Astrocyte of the cerebellum (primary cell): Measurements from ENCODE around the gene NKX1-2.

Experiments used
- DNase-seq: peaks from one replicate; pipeline ENCODE4 v3.0.0-alpha.2; 2011; ENCODE audit warnings: low read depth
- H3K4me3 ChIP-seq: 2 replicates; pipeline ENCODE4 v1.5.1; 2011; ENCODE audit warnings: mild to moderate bottlenecking, low read depth, low read length, moderate library complexity
- in situ Hi-C: cut with HindIII; loops from 2 replicates; pipeline ENCODE4 v1.10.0; 2017; ENCODE audit warnings: low sequenced_read_pairs
- TF ChIP-seq, protein P1 (sequence below): IDR thresholded peaks from 2 replicates; pipeline ENCODE4 v1.5.1; 2012; ENCODE audit warnings: low read length, low read depth, moderate library complexity, mild to moderate bottlenecking; ENCODE audit errors: missing control alignments

The NKX1-2 gene

DNA sequence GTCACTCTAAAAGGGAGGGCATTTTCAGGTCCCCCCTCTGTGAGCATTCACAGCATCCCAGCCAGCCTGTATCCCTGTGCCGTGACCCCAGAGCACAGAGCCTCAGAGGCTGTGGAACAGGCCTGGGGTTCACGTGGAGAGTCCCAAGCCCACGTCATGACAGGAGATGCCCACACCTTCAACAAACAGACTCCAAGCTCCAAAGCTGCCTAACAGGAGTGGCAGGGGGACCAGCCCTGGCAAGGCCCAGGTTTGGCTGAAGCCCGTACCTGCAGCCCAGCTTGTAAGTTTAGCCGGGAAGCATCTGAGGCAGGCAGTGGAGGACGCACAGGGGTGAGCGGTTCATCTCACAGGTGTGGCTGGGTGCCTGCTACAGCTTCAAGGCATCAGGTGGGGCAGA, 45.3 kb upstream of the NKX1-2 start:
- TF ChIP-seq, protein P1, sequence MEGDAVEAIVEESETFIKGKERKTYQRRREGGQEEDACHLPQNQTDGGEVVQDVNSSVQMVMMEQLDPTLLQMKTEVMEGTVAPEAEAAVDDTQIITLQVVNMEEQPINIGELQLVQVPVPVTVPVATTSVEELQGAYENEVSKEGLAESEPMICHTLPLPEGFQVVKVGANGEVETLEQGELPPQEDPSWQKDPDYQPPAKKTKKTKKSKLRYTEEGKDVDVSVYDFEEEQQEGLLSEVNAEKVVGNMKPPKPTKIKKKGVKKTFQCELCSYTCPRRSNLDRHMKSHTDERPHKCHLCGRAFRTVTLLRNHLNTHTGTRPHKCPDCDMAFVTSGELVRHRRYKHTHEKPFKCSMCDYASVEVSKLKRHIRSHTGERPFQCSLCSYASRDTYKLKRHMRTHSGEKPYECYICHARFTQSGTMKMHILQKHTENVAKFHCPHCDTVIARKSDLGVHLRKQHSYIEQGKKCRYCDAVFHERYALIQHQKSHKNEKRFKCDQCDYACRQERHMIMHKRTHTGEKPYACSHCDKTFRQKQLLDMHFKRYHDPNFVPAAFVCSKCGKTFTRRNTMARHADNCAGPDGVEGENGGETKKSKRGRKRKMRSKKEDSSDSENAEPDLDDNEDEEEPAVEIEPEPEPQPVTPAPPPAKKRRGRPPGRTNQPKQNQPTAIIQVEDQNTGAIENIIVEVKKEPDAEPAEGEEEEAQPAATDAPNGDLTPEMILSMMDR, result no peak
- no peak overlapping the region for H3K4me3 ChIP-seq
- no peak for DNase-seq
- in situ Hi-C loops, result no loop called here

DNA sequence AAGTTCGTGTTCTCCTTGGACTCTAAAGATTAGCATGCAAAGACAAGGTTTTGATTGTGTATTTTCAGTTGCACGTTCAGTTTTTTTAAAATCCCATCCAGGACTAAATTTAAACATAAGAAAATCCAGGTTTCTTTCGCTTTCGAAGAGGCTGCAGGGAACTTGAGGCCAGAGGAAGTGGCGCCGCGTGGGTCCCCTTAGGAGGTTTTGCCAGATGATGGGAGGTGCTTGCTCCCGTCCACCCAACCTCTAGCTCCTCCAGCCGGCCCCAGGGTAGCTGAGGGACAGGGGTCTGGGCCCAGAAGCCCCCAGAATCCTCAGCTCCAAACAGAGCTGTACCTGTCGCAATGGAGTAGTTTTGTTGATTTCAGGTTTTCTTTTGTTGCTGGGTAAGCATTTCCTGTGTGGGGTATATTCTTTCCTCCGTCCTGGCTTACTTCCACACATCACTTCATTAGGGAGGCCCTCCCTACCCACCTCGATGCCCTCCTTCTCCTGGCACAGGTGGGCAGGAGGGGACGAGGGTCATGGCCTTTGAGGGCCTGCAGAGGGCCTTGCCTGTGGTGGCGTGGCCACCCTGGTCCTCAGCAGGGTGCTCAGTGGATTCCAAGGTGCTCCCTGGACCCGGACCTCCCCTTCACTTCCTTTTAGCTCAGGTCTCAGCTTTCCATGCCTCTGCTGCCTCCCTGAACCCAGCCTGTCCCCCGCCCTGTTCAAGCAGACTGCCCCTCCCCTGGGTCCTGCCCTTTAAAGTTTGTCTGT, 44.4 kb upstream of the NKX1-2 start:
- H3K4me3 ChIP-seq, result no peak overlapping the region
- in situ Hi-C loops, result no loop called here
- TF ChIP-seq, protein P1, result no peak
- no peak for DNase-seq

DNA sequence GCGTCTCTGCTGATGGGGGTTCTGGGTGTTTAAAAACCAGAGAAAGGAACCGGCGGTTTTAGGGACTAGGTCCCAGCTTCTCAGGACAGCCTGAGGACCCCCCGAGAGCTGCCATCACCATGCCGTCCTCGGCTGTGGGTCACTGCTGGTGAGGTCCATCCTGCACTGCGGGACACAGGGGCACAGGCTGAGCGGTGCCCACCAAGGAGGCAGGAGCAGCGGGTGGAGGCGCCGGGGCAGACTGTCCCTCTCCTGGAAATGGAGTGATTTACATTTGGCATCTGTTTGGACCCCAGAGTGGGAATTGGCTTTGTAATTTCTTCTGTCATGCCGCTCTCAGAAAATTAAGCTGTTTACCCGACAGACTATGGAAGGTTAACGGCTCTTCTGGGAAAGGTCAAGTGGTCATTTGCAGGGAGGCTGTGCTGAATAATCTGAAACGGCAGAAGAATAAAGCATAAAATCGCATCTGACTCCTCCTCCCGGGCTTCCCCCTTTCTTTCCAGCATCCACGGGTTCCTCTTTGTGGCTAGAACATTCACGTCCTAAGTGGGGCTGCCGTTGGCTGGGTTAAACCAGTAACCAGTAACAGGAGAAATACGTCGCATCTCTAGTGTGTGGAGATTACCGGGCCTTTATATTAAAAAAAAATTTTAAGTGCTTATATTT, 43.5 kb upstream of the NKX1-2 start:
- in situ Hi-C loops, result no loop called here
- TF ChIP-seq, protein P1, result no peak
- DNase-seq, result no peak
- H3K4me3 ChIP-seq, result no peak overlapping the region

DNA sequence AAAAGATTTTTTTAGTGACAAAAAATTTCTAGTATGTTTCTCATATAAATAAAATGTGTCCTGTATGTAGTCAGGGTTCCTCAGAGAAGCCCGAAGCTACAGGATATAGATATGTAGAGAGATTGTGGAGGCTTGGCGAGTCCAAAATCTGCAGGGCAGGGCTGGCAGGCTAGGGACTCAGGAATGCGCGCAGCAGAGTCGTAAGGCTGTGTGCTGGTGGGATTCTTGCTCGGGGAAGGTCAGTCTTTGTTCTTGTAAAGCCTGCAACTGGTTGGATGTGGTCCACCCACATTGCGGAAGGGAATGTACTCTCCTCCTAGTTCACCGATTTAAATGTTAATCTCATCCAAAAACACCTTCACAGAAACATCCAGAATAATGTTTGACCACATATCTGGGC, 42.4 kb upstream of the NKX1-2 start:
- DNase-seq, result no peak
- TF ChIP-seq, protein P1, result no peak
- H3K4me3 ChIP-seq, result no peak overlapping the region
- in situ Hi-C loops, result no loop called here

DNA sequence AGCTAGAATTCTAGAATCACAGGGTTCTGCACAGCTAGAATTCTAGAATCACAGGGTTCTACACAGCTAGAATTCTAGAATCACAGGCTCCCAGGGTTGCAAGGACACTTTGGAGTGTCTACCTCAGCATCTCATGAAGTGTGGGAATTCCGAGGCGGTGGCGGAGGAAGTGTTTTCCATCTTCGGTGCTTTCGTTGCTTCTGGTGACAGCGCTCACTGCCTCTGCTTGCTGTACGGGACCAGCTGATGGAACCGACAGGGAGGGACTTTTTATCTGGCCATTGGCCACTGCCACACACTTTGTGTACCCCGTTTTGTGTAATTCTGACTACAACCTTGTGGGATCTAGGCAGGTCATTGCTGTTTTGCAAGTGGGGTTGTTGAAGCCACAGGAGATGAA, 41.3 kb upstream of the NKX1-2 start:
- H3K4me3 ChIP-seq, result no peak overlapping the region
- no peak for DNase-seq
- in situ Hi-C loops, result no loop called here
- TF ChIP-seq, protein P1, result no peak

DNA sequence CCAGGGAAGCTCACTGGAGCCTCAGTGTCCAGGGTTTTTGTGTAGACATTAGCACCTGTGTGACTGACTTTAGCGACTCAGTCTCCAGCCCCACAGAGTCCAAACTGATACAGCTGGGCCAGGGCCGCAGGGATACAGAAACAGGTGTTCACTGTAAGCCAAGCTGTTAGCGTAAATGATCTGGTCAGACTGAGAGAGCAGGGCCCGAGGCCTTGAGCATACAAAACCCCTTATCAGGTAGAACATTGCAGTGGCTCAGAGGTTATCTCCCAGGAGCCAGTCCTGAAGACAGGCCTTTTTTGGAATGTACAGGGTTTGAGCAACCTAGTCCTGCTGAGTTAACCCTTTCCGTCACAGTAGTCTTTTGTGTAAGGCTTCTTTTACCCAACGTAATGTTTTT, 36.8 kb upstream of the NKX1-2 start:
- DNase-seq, result no peak
- in situ Hi-C loops, result no loop called here
- no peak overlapping the region for H3K4me3 ChIP-seq
- TF ChIP-seq, protein P1, result no peak
